IgD-negative memory B cell (primary cell): Measurements from ENCODE around the gene CSAD. TPM values are rescaled to one million over a fixed set of nuclear protein-coding genes. Genes with fewer than 3 reads are reported as not detected.

Source experiments
- H3K27ac Mint-ChIP-seq, 3 donors: one replicate each; pipeline ENCODE4 v1.8.0; 2020 to 2022; ENCODE audit warnings: mild to moderate bottlenecking in 3 of 3, mixed read lengths in 3 of 3, moderate library complexity in 1 of 3
- H3K27me3 Mint-ChIP-seq: one replicate; pipeline ENCODE4 v1.8.0; 2021; ENCODE audit warnings: mixed read lengths
- H3K36me3 Mint-ChIP-seq: one replicate; pipeline ENCODE4 v1.8.0; 2020; ENCODE audit warnings: mild to moderate bottlenecking, mixed read lengths
- H3K4me1 Mint-ChIP-seq, 3 donors: one replicate each; pipeline ENCODE4 v1.8.0; 2020 to 2022; ENCODE audit warnings: mixed read lengths in 3 of 3, mild to moderate bottlenecking in 1 of 3
- H3K4me3 Mint-ChIP-seq, 4 donors: one replicate each; pipeline ENCODE4 v1.8.0; 2020 to 2022; ENCODE audit warnings: mild to moderate bottlenecking in 4 of 4, mixed read lengths in 4 of 4, moderate library complexity in 3 of 4
- H3K9me3 Mint-ChIP-seq, 3 donors: one replicate each; pipeline ENCODE4 v1.8.0; 2020 to 2021; ENCODE audit warnings: mixed read lengths in 3 of 3, mild to moderate bottlenecking in 1 of 3
- polyA plus RNA-seq: library from polyadenylated mRNA; unstranded; fragments of 300-500 nt; fragmentation: Illumina TruSeq; gene quantifications from one replicate; pipeline ENCODE4 v1.2.3, GENCODE V29; 2021

CSAD gene
- polyA plus RNA-seq, result 0.58 TPM

- Mint-ChIP-seq H3K27ac (peak within 1 kb of the TSS; percentile 95 to 98 (median 96)), H3K4me3 (peak within 1 kb of the TSS; percentile 89 to 99 (median 96)), H3K9me3 (no peaks in the 10 kb centered on the region), H3K36me3 (peaks cover 2% of the 10 kb centered on the region), H3K27me3 (no peaks in the 10 kb centered on the region), H3K4me1 (peaks cover 31 to 42% (median 41%) of the 10 kb centered on the region in 3 donors)
Observed at GRCh38 chr12:53180220-53180930, at the start of gene CSAD, which contains the start of gene ZNF740. Gene CSAD (minus strand): TSS chr12:53180925. CDS start chr12:53173470, 7,455 bp downstream. Gene ZNF740 (plus strand): TSS chr12:53180722. CDS start chr12:53181984, 1,262 bp downstream.

- no peaks in the 10 kb centered on the region for H3K36me3 Mint-ChIP-seq
- H3K27ac Mint-ChIP-seq, result no peak overlapping the region
- H3K4me1 Mint-ChIP-seq, result peaks cover 12 to 14% (median 13%) of the 10 kb centered on the region in 3 donors
- H3K9me3 Mint-ChIP-seq, result no peaks in the 10 kb centered on the region
- peaks cover 13% of the 10 kb centered on the region for H3K27me3 Mint-ChIP-seq
- peak overlapping the region; percentile 57 to 86 (median 63) for H3K4me3 Mint-ChIP-seq
Observed at GRCh38 chr12:53230108-53230845, 49.6 kb upstream of the CSAD start.

GRCh38 chr12:53229454-53229853 lies 48.7 kb upstream of the CSAD start:
- peak overlapping the region in 1 of 4 donors; percentile 60 for H3K4me3 Mint-ChIP-seq
- no peaks in the 10 kb centered on the region for H3K9me3 Mint-ChIP-seq
- peaks cover 12 to 16% (median 12%) of the 10 kb centered on the region in 3 donors for H3K4me1 Mint-ChIP-seq
- H3K27me3 Mint-ChIP-seq, result peaks cover 10% of the 10 kb centered on the region
- H3K27ac Mint-ChIP-seq, result no peak overlapping the region
- no peaks in the 10 kb centered on the region for H3K36me3 Mint-ChIP-seq

GRCh38 chr12:53227836-53228235 lies 47.1 kb upstream of the CSAD start:
- H3K27ac Mint-ChIP-seq, result no peak overlapping the region
- no peaks in the 10 kb centered on the region for H3K9me3 Mint-ChIP-seq
- H3K36me3 Mint-ChIP-seq, result no peaks in the 10 kb centered on the region
- no peak overlapping the region for H3K4me3 Mint-ChIP-seq
- peaks cover 4 to 17% (median 8%) of the 10 kb centered on the region in 3 donors for H3K4me1 Mint-ChIP-seq
- H3K27me3 Mint-ChIP-seq, result peaks cover 2% of the 10 kb centered on the region

GRCh38 chr12:53227341-53227740 lies 46.6 kb upstream of the CSAD start:
- Mint-ChIP-seq H3K27me3 (no peaks in the 10 kb centered on the region), H3K9me3 (no peaks in the 10 kb centered on the region), H3K4me3 (no peak overlapping the region), H3K36me3 (no peaks in the 10 kb centered on the region), H3K4me1 (peaks cover 0 to 13% (median 5%) of the 10 kb centered on the region in 3 donors), H3K27ac (no peak overlapping the region)

- H3K4me1 Mint-ChIP-seq, result peaks cover 4 to 12% (median 9%) of the 10 kb centered on the region in 3 donors
- peak overlapping the region in 1 of 4 donors; percentile 25 for H3K4me3 Mint-ChIP-seq
- no peaks in the 10 kb centered on the region for H3K36me3 Mint-ChIP-seq
- no peaks in the 10 kb centered on the region for H3K27me3 Mint-ChIP-seq
- H3K27ac Mint-ChIP-seq, result peak overlapping the region in 1 of 3 donors; percentile 81
- H3K9me3 Mint-ChIP-seq, result no peaks in the 10 kb centered on the region
Observed at GRCh38 chr12:53226815-53227214, 46.1 kb upstream of the CSAD start.

GRCh38 chr12:53225635-53226424 lies 45.1 kb upstream of the CSAD start:
- H3K27ac Mint-ChIP-seq, result peak overlapping the region in 2 of 3 donors; percentile 84 to 94
- H3K4me1 Mint-ChIP-seq, result peaks cover 4 to 14% (median 9%) of the 10 kb centered on the region in 3 donors
- H3K36me3 Mint-ChIP-seq, result no peaks in the 10 kb centered on the region
- H3K9me3 Mint-ChIP-seq, result no peaks in the 10 kb centered on the region
- no peaks in the 10 kb centered on the region for H3K27me3 Mint-ChIP-seq
- H3K4me3 Mint-ChIP-seq, result peak overlapping the region in 1 of 4 donors; percentile 74

GRCh38 chr12:53224897-53225634 lies 44.3 kb upstream of the CSAD start:
- peaks cover 4 to 16% (median 11%) of the 10 kb centered on the region in 3 donors for H3K4me1 Mint-ChIP-seq
- no peaks in the 10 kb centered on the region for H3K27me3 Mint-ChIP-seq
- H3K4me3 Mint-ChIP-seq, result peak overlapping the region; percentile 30 to 81 (median 72)
- peak overlapping the region in 1 of 3 donors; percentile 84 for H3K27ac Mint-ChIP-seq
- no peaks in the 10 kb centered on the region for H3K9me3 Mint-ChIP-seq
- no peaks in the 10 kb centered on the region for H3K36me3 Mint-ChIP-seq

GRCh38 chr12:53224061-53224896 lies 43.6 kb upstream of the CSAD start:
- Mint-ChIP-seq H3K4me3 (peak overlapping the region in 3 of 4 donors; percentile 30 to 81 (median 76)), H3K27ac (peak overlapping the region in 2 of 3 donors; percentile 59 to 95), H3K36me3 (no peaks in the 10 kb centered on the region), H3K9me3 (no peaks in the 10 kb centered on the region), H3K4me1 (peaks cover 9 to 17% (median 15%) of the 10 kb centered on the region in 3 donors), H3K27me3 (no peaks in the 10 kb centered on the region)

- Mint-ChIP-seq H3K4me3 (peak overlapping the region; percentile 8 to 82 (median 72)), H3K4me1 (peaks cover 13 to 20% (median 20%) of the 10 kb centered on the region in 3 donors), H3K36me3 (no peaks in the 10 kb centered on the region), H3K9me3 (no peaks in the 10 kb centered on the region), H3K27me3 (no peaks in the 10 kb centered on the region), H3K27ac (peak overlapping the region in 2 of 3 donors; percentile 59 to 95)
Observed at GRCh38 chr12:53223389-53224060, 42.8 kb upstream of the CSAD start.

- Mint-ChIP-seq H3K4me1 (peaks cover 13 to 26% (median 24%) of the 10 kb centered on the region in 3 donors), H3K27ac (peak overlapping the region in 2 of 3 donors; percentile 47 to 60), H3K36me3 (no peaks in the 10 kb centered on the region), H3K9me3 (no peaks in the 10 kb centered on the region), H3K4me3 (peak overlapping the region in 2 of 4 donors; percentile 68 to 71), H3K27me3 (no peaks in the 10 kb centered on the region)
Observed at GRCh38 chr12:53222806-53223261, 42.1 kb upstream of the CSAD start.

- Mint-ChIP-seq H3K4me1 (peaks cover 13 to 30% (median 26%) of the 10 kb centered on the region in 3 donors), H3K27ac (peak overlapping the region; percentile 47 to 77 (median 60)), H3K9me3 (no peaks in the 10 kb centered on the region), H3K36me3 (no peaks in the 10 kb centered on the region), H3K4me3 (peak overlapping the region; percentile 68 to 84 (median 71)), H3K27me3 (no peaks in the 10 kb centered on the region)
Observed at GRCh38 chr12:53222170-53222721, 41.5 kb upstream of the CSAD start.
